Tibial nerve (tissue), 4 donors: ENCODE data around the gene CYGB.

Experiments
- CTCF ChIP-seq, 5 experiments: fragments of 200-600 bp in 3 of 5; fragments of 450-650 bp in 2 of 5; sonication (generic) in 3 of 5; IDR thresholded peaks; one replicate each; pipeline ENCODE4 v1.5.1; 2016 to 2019; ENCODE audit warnings: antibody characterized with exemption in 5 of 5, mild to moderate bottlenecking in 3 of 5, moderate library complexity in 2 of 5
- EP300 ChIP-seq, 2 donors: sonication (generic); formaldehyde crosslinking; IDR thresholded peaks; one replicate each; pipeline ENCODE4 v1.6.1; 2017; ENCODE audit warnings: antibody characterized with exemption in 2 of 2, mild to moderate bottlenecking in 1 of 2
- POLR2A ChIP-seq, 2 donors: fragments of 450-650 bp; IDR thresholded peaks; one replicate each; pipeline ENCODE4 v1.6.1; 2017; ENCODE audit warnings: antibody characterized with exemption in 2 of 2, mild to moderate bottlenecking in 2 of 2, moderate library complexity in 2 of 2

- TF ChIP-seq POLR2A (IDR thresholded peaks at IDR 0.05) (no peak), CTCF (IDR thresholded peaks at IDR 0.05) (no peak), EP300 (IDR thresholded peaks at IDR 0.05) (no peak)
Observed at GRCh38 chr17:76478730-76479514, 58.6 kb downstream of the CYGB start.
